Stimulated activated CD4-positive, alpha-beta T cell treated with anti-CD3 and anti-CD28 coated beads, Interleukin-4, amount 100 ng/mL, for 4 hours (primary cell): ENCODE results near the gene TBKBP1.
"Not testable (repeated sequence)": the region's sequence is repeated elsewhere in the genome, so short reads cannot be mapped to it uniquely, and the experiment has no call there.

Experiments used
- DNase-seq, 2 experiments: peaks; one replicate each; pipeline ENCODE4 v3.0.0-alpha.2; 2020

Gene TBKBP1

GRCh38 chr17:47733674-47734410 lies 39.9 kb downstream of the TBKBP1 start:
- DNase-seq: no peak

GRCh38 chr17:47735139-47735464 lies 41.1 kb downstream of the TBKBP1 start:
- DNase-seq: no peak

- DNase-seq: no peak
Observed at GRCh38 chr17:47735536-47736011, 41.6 kb downstream of the TBKBP1 start.

- no peak for DNase-seq
Observed at GRCh38 chr17:47736501-47737495, 42.8 kb downstream of the TBKBP1 start.

GRCh38 chr17:47738178-47738577 lies 44.2 kb downstream of the TBKBP1 start:
- no peak for DNase-seq

- DNase-seq: no peak
Observed at GRCh38 chr17:47739150-47739549, 45.2 kb downstream of the TBKBP1 start.

GRCh38 chr17:47739945-47740344 lies 46.0 kb downstream of the TBKBP1 start:
- DNase-seq: not testable (repeated sequence)

- DNase-seq: no peak
Observed at GRCh38 chr17:47741109-47741792, 47.3 kb downstream of the TBKBP1 start.

- DNase-seq: no peak
Observed at GRCh38 chr17:47741793-47742145, 47.8 kb downstream of the TBKBP1 start.

GRCh38 chr17:47742319-47743181 lies 48.6 kb downstream of the TBKBP1 start:
- DNase-seq: peak in 1 of 2 experiments; percentile 42

GRCh38 chr17:47744168-47745036 lies 50.4 kb downstream of the TBKBP1 start:
- DNase-seq: no peak

- no peak for DNase-seq
Observed at GRCh38 chr17:47745037-47745380, 51.0 kb downstream of the TBKBP1 start.

GRCh38 chr17:47751471-47751870 lies 57.5 kb downstream of the TBKBP1 start:
- DNase-seq: no peak

GRCh38 chr17:47757386-47757785 lies 63.4 kb downstream of the TBKBP1 start:
- DNase-seq: no peak

GRCh38 chr17:47760409-47761140 lies 66.6 kb downstream of the TBKBP1 start:
- DNase-seq: no peak
